Stimulated activated CD8-positive, alpha-beta memory T cell treated with anti-CD3 and anti-CD28 coated beads, Interleukin-2, amount 100 ng/mL, for 48 hours (primary cell): Measurements from ENCODE around the gene SCAI.
"Not testable (repeated sequence)": the region's sequence is repeated elsewhere in the genome, so short reads cannot be mapped to it uniquely, and the experiment has no call there.

Source experiments
- DNase-seq, 2 donors: peaks; one replicate each; pipeline ENCODE4 v3.0.0-alpha.2; 2020; ENCODE audit warnings: low read depth in 2 of 2

SCAI gene

GRCh38 chr9:124947727-124948391, 195.5 kb downstream of the SCAI start:
- DNase-seq = no peak

- no peak for DNase-seq
Observed at GRCh38 chr9:124946167-124946566, 197.2 kb downstream of the SCAI start.

- peak; percentile 30 to 52 for DNase-seq
Observed at GRCh38 chr9:124941679-124942561, 201.4 kb downstream of the SCAI start.

GRCh38 chr9:124940894-124941678, 202.2 kb downstream of the SCAI start, which contains the start of gene GOLGA1:
Gene GOLGA1, minus strand, starts transcription at chr9:124941083. Its CDS starts 2,372 bp downstream, at chr9:124938711.
- DNase-seq = peak; percentile 88 to 92

- DNase-seq = no peak
Observed at GRCh38 chr9:124940521-124940893, 202.8 kb downstream of the SCAI start.

- no peak for DNase-seq
Observed at GRCh38 chr9:124939944-124940343, 203.4 kb downstream of the SCAI start.

GRCh38 chr9:124934290-124934689, 209.0 kb downstream of the SCAI start:
- DNase-seq = no peak

- no peak for DNase-seq
Observed at GRCh38 chr9:124932333-124932732, 211.0 kb downstream of the SCAI start.

GRCh38 chr9:124929464-124929863, 213.9 kb downstream of the SCAI start:
- DNase-seq = no peak

GRCh38 chr9:124928116-124928515, 215.2 kb downstream of the SCAI start:
- no peak for DNase-seq

GRCh38 chr9:124920394-124920793, 222.9 kb downstream of the SCAI start:
- DNase-seq = not testable (repeated sequence)

- DNase-seq = no peak
Observed at GRCh38 chr9:124914753-124915405, 228.4 kb downstream of the SCAI start.

- DNase-seq = no peak
Observed at GRCh38 chr9:124913378-124913777, 229.9 kb downstream of the SCAI start.

- no peak for DNase-seq
Observed at GRCh38 chr9:124911766-124912165, 231.6 kb downstream of the SCAI start.

GRCh38 chr9:124908098-124908497, 235.2 kb downstream of the SCAI start:
- DNase-seq = no peak

GRCh38 chr9:124906966-124907365, 236.4 kb downstream of the SCAI start:
- no peak for DNase-seq

GRCh38 chr9:124899845-124900244, 243.5 kb downstream of the SCAI start:
- no peak for DNase-seq

GRCh38 chr9:124897570-124898460, 245.5 kb downstream of the SCAI start:
- no peak for DNase-seq

GRCh38 chr9:124894741-124895170, 248.6 kb downstream of the SCAI start:
- DNase-seq = no peak

GRCh38 chr9:124894035-124894740, 249.1 kb downstream of the SCAI start:
- DNase-seq = no peak
